HG03442 (cell line): Measurements from ENCODE around the gene CDH18.

ENCODE experiments used
- ATAC-seq: cut with Tn5 transposase; IDR thresholded peaks from one replicate; pipeline ENCODE4 v1.9.1; 2021; ENCODE audit warnings: mild to moderate bottlenecking, moderate library complexity; ENCODE audit not compliant: unreplicated experiment

Gene CDH18

GRCh38 chr5:19751326-19751725 lies 236.7 kb downstream of the CDH18 start:
- ATAC-seq = no peak

- no peak for ATAC-seq
Measured at GRCh38 chr5:19745247-19745646, 242.8 kb downstream of the CDH18 start.

- ATAC-seq = no peak
Measured at GRCh38 chr5:19739671-19740070, 248.3 kb downstream of the CDH18 start.

DNA sequence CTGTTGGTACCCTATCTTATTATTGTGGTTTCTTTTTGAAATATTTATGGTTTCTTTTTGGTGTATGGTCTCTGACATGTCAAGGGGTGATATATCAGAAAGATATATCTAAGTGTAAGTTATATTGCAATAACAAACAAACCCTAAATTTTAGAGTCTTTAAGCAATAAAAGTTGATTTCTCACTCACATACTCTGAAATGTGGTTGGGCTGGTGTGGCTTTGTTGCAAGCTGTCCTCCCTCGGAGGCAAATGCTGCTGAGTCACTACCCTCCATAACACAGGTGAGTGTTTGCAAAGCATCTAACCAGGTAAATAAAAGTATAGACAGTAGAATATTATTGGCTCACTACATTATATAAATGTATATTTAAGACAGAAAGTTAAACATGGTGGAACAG lies 253.2 kb downstream of the CDH18 start:
- ATAC-seq = no peak

DNA sequence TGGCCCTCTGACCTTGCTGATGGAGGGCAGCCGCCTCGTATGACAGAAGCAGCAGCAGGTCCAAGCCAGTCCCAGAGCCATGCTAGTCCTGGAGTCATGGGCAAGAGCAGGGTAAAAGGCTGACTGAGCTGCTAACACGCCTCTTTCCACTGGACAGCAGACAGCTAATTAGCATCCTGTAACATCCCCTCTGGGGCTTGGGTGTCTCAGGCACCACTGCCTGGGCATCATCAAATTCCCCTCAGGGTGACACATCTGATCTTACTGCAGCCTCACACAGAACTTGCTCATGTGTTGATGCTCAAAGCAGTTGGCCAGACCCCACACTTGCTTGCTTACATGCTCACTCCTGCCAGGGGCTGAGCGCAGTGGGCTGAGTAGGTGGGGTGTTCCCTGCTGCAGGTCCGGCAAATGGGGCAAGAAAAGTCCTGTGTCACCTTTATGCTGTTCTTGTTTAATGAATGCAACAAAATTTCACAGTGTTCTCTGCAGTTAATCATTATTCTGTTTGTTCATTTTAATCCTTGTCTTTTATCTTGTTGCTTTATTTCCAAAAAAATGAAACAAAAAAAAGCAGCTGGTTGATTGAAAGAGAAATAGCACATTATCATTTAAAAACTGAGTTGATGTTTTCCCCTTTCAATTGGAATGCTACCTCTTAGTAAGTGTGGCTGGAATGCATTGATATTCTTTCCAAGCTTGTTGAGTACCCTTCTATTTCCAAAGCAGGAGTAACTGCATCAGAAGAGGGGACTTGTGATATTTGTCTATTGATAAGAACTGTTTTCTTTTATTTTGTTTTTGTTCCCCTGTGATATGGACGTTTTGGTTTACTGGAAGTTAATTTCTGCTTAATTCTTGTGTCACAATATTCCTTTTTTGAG lies 254.1 kb downstream of the CDH18 start:
- ATAC-seq = no peak

DNA sequence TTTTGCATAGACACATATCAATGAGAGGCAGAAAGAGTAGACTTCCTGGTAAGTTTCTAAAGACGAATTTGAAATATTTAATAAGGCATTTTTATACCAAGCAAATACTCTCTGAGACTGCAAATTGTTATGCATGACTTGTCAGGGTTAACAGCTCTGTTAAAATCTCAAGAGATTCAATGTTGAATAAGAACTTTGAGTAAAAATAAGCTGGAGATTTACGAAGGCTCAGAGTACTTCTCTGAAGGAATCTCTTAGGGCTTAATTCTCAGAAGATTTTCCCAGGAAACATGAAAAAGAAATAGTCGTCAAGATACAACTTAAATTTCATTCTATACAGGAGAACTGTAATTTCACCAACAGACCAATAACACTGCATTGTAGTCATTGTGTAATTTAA lies 259.4 kb downstream of the CDH18 start:
- ATAC-seq = no peak

DNA sequence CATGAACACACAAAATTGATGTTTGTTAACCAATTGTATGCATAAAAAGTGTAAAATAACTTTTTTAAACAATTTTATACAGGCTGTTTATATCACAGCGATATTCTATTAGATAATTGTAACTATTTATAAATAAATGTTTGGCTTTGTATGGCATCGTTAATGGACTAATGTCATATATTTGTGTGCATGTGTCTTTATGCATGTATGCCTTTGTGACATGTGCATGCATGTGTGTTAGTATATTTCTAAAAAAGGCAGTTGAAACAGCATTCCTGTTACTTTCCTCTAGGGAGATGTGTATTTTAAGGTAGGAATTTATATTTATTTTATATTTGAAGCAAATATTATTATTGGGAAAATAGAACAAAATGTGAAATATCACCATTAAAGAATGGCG lies 268.9 kb downstream of the CDH18 start:
- ATAC-seq = no peak

DNA sequence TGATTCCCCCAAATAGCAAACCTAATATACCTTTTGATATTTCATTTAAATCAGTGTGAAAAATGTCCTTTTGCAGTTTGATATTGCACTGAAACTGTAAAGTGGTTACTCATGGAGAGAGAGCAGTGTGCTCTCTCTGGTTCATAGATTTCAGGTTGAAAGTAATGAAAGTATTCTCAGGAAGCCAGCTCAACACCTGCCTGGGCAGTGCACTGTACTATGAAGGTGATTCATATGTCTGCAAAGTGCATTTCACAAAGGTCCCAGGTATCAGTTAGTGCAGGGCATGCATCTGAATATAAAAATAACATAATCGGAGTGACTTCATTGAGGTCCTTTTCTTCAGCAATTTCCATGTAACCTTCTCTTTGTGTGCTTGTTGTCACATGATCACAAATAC lies 274.3 kb downstream of the CDH18 start:
- ATAC-seq = no peak

DNA sequence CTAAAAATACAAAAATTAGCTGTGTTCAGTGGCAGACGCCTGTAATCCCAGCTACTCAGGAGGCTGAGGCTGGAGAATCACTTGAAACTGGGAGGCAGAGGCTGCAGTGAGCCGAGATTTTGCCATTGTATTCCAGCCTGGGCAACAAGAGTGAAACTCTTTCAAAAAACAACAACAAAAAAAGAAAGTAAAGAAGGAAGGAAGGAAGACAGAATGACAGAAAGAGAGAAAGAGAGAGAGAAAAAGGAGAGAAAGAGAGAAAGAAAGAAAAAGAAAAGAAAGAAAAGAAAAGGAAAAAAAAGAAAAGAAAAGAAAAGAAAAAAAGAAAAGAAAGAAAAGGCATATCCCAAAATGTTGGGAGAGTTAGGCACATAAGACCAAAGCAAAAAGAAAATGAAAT lies 278.6 kb downstream of the CDH18 start:
- no peak for ATAC-seq

DNA sequence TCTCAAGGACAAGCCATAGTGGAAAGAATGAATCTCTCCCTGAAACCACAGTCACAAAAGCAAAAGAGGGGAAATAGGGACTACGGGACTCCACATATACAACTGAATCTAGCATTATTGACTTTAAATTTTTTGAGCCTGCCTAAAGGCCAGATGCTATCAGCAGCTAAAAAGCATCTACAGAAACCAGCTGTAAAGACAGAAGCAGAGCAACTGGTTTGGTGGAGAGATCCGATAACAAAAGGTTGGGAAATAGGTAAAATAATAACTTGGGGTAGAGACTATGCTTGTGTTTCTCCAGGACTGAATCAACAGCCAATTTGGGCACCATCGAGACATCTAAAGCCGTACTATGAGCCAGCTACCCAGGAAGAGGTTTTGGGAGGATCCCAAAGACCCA lies 281.2 kb downstream of the CDH18 start:
- ATAC-seq = no peak

- ATAC-seq = no peak
Measured at GRCh38 chr5:19701731-19702130, 286.3 kb downstream of the CDH18 start.

DNA sequence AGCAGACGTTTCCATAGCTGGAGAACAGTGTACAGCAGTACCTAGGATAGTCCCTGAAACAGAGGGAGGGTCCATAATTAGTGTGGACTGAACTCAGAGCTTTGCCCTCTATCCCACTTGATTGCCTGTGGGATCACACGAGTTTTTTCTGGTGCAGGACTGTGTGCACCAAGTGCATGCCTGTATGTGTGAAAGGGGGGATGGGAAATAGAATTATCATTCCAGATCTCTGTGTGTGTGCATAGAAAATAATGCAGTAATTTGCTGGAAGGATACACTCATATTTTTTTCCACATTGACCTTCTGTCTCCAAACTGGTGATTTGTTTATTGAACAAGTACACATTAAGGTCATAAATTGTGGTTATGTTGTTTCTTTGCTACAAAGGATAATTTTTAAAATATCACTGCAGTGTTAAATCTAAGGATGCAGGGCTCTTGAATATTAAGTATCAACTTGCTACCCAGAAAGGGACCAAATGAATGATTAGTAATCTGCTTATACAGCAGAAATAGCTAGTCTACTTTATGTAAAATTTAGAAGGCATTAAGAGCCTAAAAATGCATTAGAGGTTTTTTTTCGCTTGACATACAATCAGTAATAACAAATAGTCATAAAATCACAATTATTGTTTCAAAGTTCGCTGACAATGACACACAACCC lies 292.9 kb downstream of the CDH18 start:
- ATAC-seq = no peak

- ATAC-seq = no peak
Measured at GRCh38 chr5:19690978-19691377, 297.0 kb downstream of the CDH18 start.

- ATAC-seq = no peak
Measured at GRCh38 chr5:19685473-19685872, 302.5 kb downstream of the CDH18 start.

GRCh38 chr5:19676895-19677294 lies 311.1 kb downstream of the CDH18 start:
- ATAC-seq = no peak

- no peak for ATAC-seq
Measured at GRCh38 chr5:19660679-19661078, 327.3 kb downstream of the CDH18 start.

DNA sequence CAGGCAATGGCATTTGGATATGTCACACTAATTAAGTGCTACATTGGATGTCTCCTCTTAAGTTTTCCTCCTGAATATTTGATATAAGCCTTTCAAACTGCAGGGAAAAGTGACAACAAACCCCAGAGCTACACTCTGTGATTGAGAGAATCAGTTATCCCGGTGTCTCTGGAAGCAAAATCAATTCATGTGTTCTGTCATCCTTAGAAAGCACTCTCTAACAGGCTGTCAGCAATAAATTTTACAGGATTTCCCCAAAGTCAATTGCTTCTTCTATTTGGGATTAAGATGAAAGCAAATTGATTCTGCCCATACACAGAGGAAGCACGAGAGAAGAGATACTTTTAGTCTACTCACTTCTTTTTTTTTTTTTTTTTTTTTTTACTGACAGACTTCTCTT lies 332.4 kb downstream of the CDH18 start:
- no peak for ATAC-seq

GRCh38 chr5:19638461-19638860 lies 349.5 kb downstream of the CDH18 start:
- no peak for ATAC-seq

DNA sequence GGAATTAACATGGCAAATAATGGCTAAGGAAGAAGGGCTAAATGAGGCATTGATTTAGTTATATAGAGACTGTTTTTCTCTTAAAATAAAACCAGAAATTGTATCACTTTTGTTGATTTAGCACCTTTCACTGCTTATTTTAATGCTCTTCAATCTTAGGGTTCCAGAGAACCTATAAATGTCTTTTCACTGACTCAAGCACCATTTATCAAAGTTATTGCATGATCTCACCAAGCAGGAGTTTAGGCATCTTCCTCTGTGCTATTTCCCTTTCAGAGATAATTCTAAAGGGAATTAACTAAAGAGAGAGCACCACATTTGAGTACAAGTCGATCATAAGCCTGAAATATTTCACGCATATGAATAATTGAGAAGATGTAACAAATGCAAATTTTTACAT lies 357.1 kb downstream of the CDH18 start:
- ATAC-seq = no peak

GRCh38 chr5:19626211-19626610 lies 361.8 kb downstream of the CDH18 start:
- no peak for ATAC-seq

DNA sequence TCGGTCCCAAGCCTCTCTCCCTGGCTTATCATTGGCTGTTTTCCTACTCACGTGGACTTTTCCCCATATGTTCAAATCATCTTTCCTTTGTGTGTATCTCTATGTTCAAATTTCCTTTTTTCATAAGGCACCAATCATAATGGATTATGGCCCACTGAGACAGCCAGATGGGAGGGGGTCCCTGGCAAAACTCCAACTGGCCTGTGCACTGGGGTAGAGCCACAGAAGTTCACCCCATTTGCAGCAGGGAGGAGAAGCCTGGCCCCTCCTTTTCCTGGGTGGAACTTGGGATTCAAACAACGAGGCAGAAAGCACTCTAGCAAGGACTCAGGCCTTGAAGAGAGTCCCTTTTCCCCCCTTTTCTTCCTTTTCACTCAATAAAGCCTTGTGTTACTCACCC lies 362.4 kb downstream of the CDH18 start:
- ATAC-seq = no peak

- no peak for ATAC-seq
Measured at GRCh38 chr5:19619571-19619970, 368.4 kb downstream of the CDH18 start.
